A673 (cell line): ENCODE data around the gene ERBB3. TPM values are rescaled to one million over a fixed set of nuclear protein-coding genes. Genes with fewer than 3 reads are reported as not detected.

Source experiments
- BruUV-seq: library from RNA; stranded (reverse); fragments of 400-500 nt; replicated peaks from 2 replicates; lab custom pipeline; 2021; lab: Mats Ljungman, UMichigan
- CTCF ChIA-PET: fragments of 300-600 bp; sonication (Branson Sonifier 250); formaldehyde crosslinking; loops from one replicate; lab custom pipeline; 2022; ENCODE audit warnings: antibody characterized with exemption; lab: Charles Lee
- POLR2A ChIA-PET: fragments of 300-600 bp; sonication (Branson Sonifier 250); formaldehyde crosslinking; loops from one replicate; lab custom pipeline; 2022; ENCODE audit warnings: antibody characterized with exemption; ENCODE audit not compliant: low non-redundant PET; lab: Charles Lee
- DNase-seq: peaks from one replicate; pipeline ENCODE4 v3.0.0-alpha.2; 2015; ENCODE audit warnings: low spot score
- H3K27ac ChIP-seq: fragments of 200-600 bp; sonication (generic); 2 replicates; pipeline ENCODE4 v1.5.1; 2016; ENCODE audit warnings: mixed run types, low read depth, mild to moderate bottlenecking, mixed read lengths, antibody characterized with exemption, low read length; ENCODE audit not compliant: poor library complexity, severe bottlenecking
- H3K27me3 ChIP-seq: fragments of 200-600 bp; sonication (generic); replicated peaks from 2 replicates; pipeline ENCODE4 v1.6.1; 2017; ENCODE audit warnings: mixed run types, low read depth, mild to moderate bottlenecking, mixed read lengths, antibody characterized with exemption, low read length; ENCODE audit not compliant: insufficient read depth, poor library complexity
- H3K36me3 ChIP-seq: fragments of 200-600 bp; sonication (generic); 2 replicates; pipeline ENCODE4 v1.6.1; 2016; ENCODE audit warnings: mixed run types, mild to moderate bottlenecking, mixed read lengths, antibody characterized with exemption, low read length; ENCODE audit not compliant: insufficient read depth, poor library complexity, severe bottlenecking
- H3K4me1 ChIP-seq: fragments of 200-600 bp; sonication (generic); 2 replicates; pipeline ENCODE4 v1.6.1; 2017; ENCODE audit warnings: mixed run types, mild to moderate bottlenecking, mixed read lengths, antibody characterized with exemption, low read length; ENCODE audit not compliant: insufficient read depth, poor library complexity, severe bottlenecking
- H3K4me3 ChIP-seq: fragments of 200-600 bp; sonication (generic); 2 replicates; pipeline ENCODE4 v1.5.1; 2016; ENCODE audit warnings: low read depth, mixed run types, mild to moderate bottlenecking, mixed read lengths, low read length; ENCODE audit not compliant: poor library complexity, severe bottlenecking
- H3K9me3 ChIP-seq: fragments of 200-600 bp; sonication (generic); 2 replicates; pipeline ENCODE4 v1.6.1; 2016; ENCODE audit warnings: mixed run types, low read depth, mild to moderate bottlenecking, mixed read lengths, antibody characterized with exemption, low read length; ENCODE audit not compliant: poor library complexity, severe bottlenecking
- EZH2 ChIP-seq: fragments of 200-600 bp; sonication (generic); IDR thresholded peaks from 2 replicates; pipeline ENCODE4 v1.6.1; 2017; ENCODE audit warnings: borderline replicate concordance, low read depth, mild to moderate bottlenecking, mixed read lengths, antibody characterized with exemption, low read length; ENCODE audit not compliant: poor library complexity, severe bottlenecking
- intact Hi-C: fragments of 100-400 bp; cut with micrococcal nuclease; formaldehyde crosslinking; loops from one replicate; pipeline ENCODE4 v1.10.0; 2022; ENCODE audit not compliant: unreplicated experiment
- total RNA-seq: library from RNA; stranded (reverse); gene quantifications from 2 replicates; pipeline ENCODE4 v1.2.3, GENCODE V29; 2021
- TF ChIP-seq, protein P1 (sequence below): fragments of 300-800, 200-600 bp; sonication (generic); conservative IDR thresholded peaks from 2 replicates; pipeline ENCODE4 v1.5.1; 2017; ENCODE audit warnings: low read depth, mild to moderate bottlenecking, antibody characterized with exemption, low read length, moderate library complexity, mixed read lengths

ERBB3 gene
- total RNA-seq, 1 experiment from 2014 or later, result 2.0 TPM

DNA sequence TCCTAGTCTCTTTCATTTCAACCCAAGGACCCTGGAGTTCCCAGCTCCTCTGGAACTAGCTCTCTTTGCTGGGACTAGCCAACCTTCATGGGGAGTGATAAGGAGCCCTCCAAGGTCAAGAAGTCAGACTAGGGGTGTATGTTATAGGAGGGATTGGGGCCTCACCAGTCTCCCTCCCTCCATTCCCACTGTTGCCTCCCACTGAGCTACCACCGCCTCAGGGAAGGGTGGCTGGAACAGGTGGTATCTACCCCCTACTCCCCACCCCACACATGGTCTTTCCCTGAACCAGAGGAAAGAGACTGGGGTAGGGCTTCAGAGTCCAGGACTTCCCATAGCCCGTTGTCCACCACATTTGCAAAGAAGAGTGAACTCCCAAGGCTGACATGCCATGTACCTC, 2.4 kb downstream of the ERBB3 start:
- Histone ChIP-seq H3K9me3 (no peaks in the 10 kb centered on the region), H3K4me3 (no peak overlapping the region), H3K4me1 (no peaks in the 10 kb centered on the region), H3K36me3 (no peaks in the 10 kb centered on the region), H3K27ac (no peak overlapping the region), H3K27me3 (no peaks in the 10 kb centered on the region)
- intact Hi-C loops, result no loop called here
- no TSS peak for BruUV-seq
- ChIA-PET CTCF (no interaction called here), POLR2A (no interaction called here)
- DNase-seq, result no peak
- TF ChIP-seq, protein P1, sequence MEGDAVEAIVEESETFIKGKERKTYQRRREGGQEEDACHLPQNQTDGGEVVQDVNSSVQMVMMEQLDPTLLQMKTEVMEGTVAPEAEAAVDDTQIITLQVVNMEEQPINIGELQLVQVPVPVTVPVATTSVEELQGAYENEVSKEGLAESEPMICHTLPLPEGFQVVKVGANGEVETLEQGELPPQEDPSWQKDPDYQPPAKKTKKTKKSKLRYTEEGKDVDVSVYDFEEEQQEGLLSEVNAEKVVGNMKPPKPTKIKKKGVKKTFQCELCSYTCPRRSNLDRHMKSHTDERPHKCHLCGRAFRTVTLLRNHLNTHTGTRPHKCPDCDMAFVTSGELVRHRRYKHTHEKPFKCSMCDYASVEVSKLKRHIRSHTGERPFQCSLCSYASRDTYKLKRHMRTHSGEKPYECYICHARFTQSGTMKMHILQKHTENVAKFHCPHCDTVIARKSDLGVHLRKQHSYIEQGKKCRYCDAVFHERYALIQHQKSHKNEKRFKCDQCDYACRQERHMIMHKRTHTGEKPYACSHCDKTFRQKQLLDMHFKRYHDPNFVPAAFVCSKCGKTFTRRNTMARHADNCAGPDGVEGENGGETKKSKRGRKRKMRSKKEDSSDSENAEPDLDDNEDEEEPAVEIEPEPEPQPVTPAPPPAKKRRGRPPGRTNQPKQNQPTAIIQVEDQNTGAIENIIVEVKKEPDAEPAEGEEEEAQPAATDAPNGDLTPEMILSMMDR, result no peak
- TF ChIP-seq EZH2, result no peak

DNA sequence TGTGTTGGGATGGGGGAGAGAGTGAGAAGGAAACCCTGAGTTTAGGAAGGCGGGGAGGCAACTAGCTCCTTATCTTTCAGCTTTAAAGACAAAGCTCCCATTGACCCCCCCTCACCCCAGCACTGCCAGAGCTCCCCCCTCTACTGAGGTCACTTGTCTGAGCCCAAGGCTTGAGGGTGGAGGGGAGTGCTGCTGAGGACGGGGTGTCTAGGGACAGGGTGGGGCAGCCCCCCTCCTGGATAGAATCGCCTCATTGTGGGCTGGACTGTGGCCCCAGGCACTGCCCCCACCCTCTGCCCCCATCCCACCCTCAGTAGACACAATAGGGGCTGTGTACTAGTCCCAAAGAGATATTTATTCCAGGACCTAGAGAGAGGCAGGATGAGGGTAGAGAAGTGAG, 3.0 kb downstream of the ERBB3 start:
- no peak for DNase-seq
- POLR2A ChIA-PET, result no interaction called here
- Histone ChIP-seq H3K4me3 (no peak overlapping the region), H3K4me1 (no peaks in the 10 kb centered on the region), H3K36me3 (no peaks in the 10 kb centered on the region), H3K9me3 (no peaks in the 10 kb centered on the region), H3K27ac (no peak overlapping the region), H3K27me3 (no peaks in the 10 kb centered on the region)
- no peak for TF ChIP-seq EZH2
- intact Hi-C loops, result no loop called here
- CTCF ChIA-PET, result no interaction called here
- no TSS peak for BruUV-seq

DNA sequence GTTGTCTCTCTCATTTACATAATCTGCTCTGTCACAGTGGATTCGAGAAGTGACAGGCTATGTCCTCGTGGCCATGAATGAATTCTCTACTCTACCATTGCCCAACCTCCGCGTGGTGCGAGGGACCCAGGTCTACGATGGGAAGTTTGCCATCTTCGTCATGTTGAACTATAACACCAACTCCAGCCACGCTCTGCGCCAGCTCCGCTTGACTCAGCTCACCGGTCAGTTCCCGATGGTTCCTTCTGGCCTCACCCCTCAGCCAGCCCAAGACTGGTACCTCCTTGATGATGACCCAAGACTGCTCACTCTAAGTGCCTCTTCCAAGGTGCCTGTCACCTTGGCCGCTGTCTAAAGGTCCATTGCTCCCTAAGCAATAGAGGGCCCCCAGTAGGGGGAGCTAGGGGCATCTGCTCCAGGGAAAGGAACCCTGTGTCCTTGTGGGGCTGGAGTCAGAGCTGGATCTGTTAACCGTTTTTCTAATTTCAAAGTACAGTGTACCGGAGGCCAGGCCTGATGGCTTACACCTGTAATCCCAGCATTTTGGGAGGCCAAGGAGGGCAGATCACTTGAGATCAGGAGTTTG, 5.1 kb downstream of the ERBB3 start:
- CTCF ChIA-PET, result interaction anchor here (0.5 to 1.5 kb wide), 6 partner anchors 11 to 410 kb away, joined by 4 to 6 read pairs (median 5); partner anchors contain the start of gene PA2G4
- Histone ChIP-seq H3K9me3 (no peaks in the 10 kb centered on the region), H3K4me3 (no peak overlapping the region), H3K27me3 (no peaks in the 10 kb centered on the region), H3K36me3 (no peaks in the 10 kb centered on the region), H3K4me1 (no peaks in the 10 kb centered on the region), H3K27ac (no peak overlapping the region)
- POLR2A ChIA-PET, result no interaction called here
- BruUV-seq, result no TSS peak
- intact Hi-C loops, result no loop called here
- TF ChIP-seq EZH2, result no peak
- TF ChIP-seq, protein P1, result peak; percentile 72
- DNase-seq, result peak; percentile 54

DNA sequence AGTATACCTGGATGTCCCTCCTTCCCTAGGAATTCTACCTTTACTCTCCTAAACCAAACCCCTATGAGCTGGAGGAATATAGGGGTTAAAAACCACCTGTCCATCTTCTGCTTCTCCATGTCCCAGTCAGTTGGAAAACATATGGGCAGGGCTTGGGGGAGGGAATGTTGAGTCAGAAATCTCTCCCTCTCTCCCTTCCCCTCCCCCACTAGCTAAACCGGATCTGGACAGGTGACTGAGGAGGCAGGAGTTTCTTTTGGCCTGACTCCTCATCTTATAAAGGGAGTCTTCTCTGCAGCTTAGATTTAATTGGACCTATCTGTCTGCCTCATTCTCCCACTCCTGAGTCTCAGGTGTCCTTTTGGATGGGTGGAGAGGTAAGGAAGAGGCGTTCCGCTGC, 6.1 kb downstream of the ERBB3 start:
- Histone ChIP-seq H3K27me3 (no peaks in the 10 kb centered on the region), H3K27ac (no peak overlapping the region), H3K4me3 (no peak overlapping the region), H3K36me3 (no peaks in the 10 kb centered on the region), H3K9me3 (no peaks in the 10 kb centered on the region), H3K4me1 (no peaks in the 10 kb centered on the region)
- CTCF ChIA-PET, result interaction anchor here (1.1 to 1.5 kb wide), 2 partner anchors 13 to 18 kb away, joined by 5 read pairs; partner anchors contain the start of gene PA2G4
- intact Hi-C loops, result no loop called here
- TF ChIP-seq, protein P1, result no peak
- TF ChIP-seq EZH2, result no peak
- POLR2A ChIA-PET, result no interaction called here
- no peak for DNase-seq
- BruUV-seq, result no TSS peak
